ENCODE results near the gene YBX1. TPM values are rescaled to one million over a fixed set of nuclear protein-coding genes. Genes with fewer than 3 reads are reported as not detected.

YBX1 gene
- total RNA-seq, 1 experiment from 2014 or later: 652 TPM

GRCh38 chr1:42743317-42744147 is 61.3 kb downstream of the YBX1 start:
- Histone ChIP-seq H3K36me3 (ENCODE audit: insufficient read depth, low read length) (peaks cover 7% of the 10 kb centered on the region; the same call in 1 of the 2 replicates), H3K79me2 (ENCODE audit: low read length) (no peaks in the 10 kb centered on the region), H3K9ac (ENCODE audit: low read length) (no peak overlapping the region), H2AFZ (ENCODE audit: low read length) (no peak overlapping the region), H3K27me3 (ENCODE audit: low read length) (no peaks in the 10 kb centered on the region), H3K9me3 (ENCODE audit: low read length) (no peaks in the 10 kb centered on the region), H3K4me2 (ENCODE audit: low read depth, low read length, poor library complexity, severe bottlenecking) (no peak overlapping the region), H3K27ac (ENCODE audit: low read length) (no peak overlapping the region), H3K4me1 (ENCODE audit: low read length) (no peaks in the 10 kb centered on the region), H3K4me3 (ENCODE audit: low read length) (no peak overlapping the region), H4K20me1 (ENCODE audit: insufficient read depth, low read depth, low read length) (no peaks in the 10 kb centered on the region), H3K9me2 (replicated peaks; ENCODE audit: insufficient read depth, low read length) (no peaks in the 10 kb centered on the region)
- no peak for DNase-seq

- Histone ChIP-seq H3K27me3 (ENCODE audit: low read length) (no peaks in the 10 kb centered on the region), H3K9me2 (replicated peaks; ENCODE audit: insufficient read depth, low read length) (no peaks in the 10 kb centered on the region), H3K4me3 (ENCODE audit: low read length) (no peak overlapping the region), H3K4me2 (ENCODE audit: low read depth, low read length, poor library complexity, severe bottlenecking) (no peak overlapping the region), H3K27ac (ENCODE audit: low read length) (no peak overlapping the region), H2AFZ (ENCODE audit: low read length) (no peak overlapping the region), H4K20me1 (ENCODE audit: insufficient read depth, low read depth, low read length) (no peaks in the 10 kb centered on the region), H3K36me3 (ENCODE audit: insufficient read depth, low read length) (peaks cover 7% of the 10 kb centered on the region; the same call in 1 of the 2 replicates), H3K9me3 (ENCODE audit: low read length) (no peaks in the 10 kb centered on the region), H3K4me1 (ENCODE audit: low read length) (no peaks in the 10 kb centered on the region), H3K9ac (ENCODE audit: low read length) (no peak overlapping the region), H3K79me2 (ENCODE audit: low read length) (no peaks in the 10 kb centered on the region)
- DNase-seq: no peak
Observed at GRCh38 chr1:42744148-42744413, 61.9 kb downstream of the YBX1 start.

GRCh38 chr1:42745851-42746250 is 63.6 kb downstream of the YBX1 start:
- no peaks in the 10 kb centered on the region for H3K9me3 ChIP-seq (ENCODE audit: low read length)
- no peaks in the 10 kb centered on the region for H4K20me1 ChIP-seq (ENCODE audit: insufficient read depth, low read depth, low read length)
- no peak overlapping the region for H3K4me2 ChIP-seq (ENCODE audit: low read depth, low read length, poor library complexity, severe bottlenecking)

GRCh38 chr1:42746436-42747105 is 64.4 kb downstream of the YBX1 start:
- H3K36me3 ChIP-seq (ENCODE audit: insufficient read depth, low read length): peaks cover 7% of the 10 kb centered on the region; the same call in 1 of the 2 replicates
- H4K20me1 ChIP-seq (ENCODE audit: insufficient read depth, low read depth, low read length): no peaks in the 10 kb centered on the region
- no peaks in the 10 kb centered on the region for H3K79me2 ChIP-seq (ENCODE audit: low read length)
- no peak overlapping the region for H3K4me2 ChIP-seq (ENCODE audit: low read depth, low read length, poor library complexity, severe bottlenecking)
- H2AFZ ChIP-seq (ENCODE audit: low read length): no peak overlapping the region
- H3K9ac ChIP-seq (ENCODE audit: low read length): no peak overlapping the region
- no peaks in the 10 kb centered on the region for H3K4me1 ChIP-seq (ENCODE audit: low read length)
- H3K27me3 ChIP-seq (ENCODE audit: low read length): no peaks in the 10 kb centered on the region
- H3K9me3 ChIP-seq (ENCODE audit: low read length): no peaks in the 10 kb centered on the region
- H3K9me2 ChIP-seq (replicated peaks; ENCODE audit: insufficient read depth, low read length): no peaks in the 10 kb centered on the region
- H3K4me3 ChIP-seq (ENCODE audit: low read length): no peak overlapping the region
- H3K27ac ChIP-seq (ENCODE audit: low read length): no peak overlapping the region
- DNase-seq: no peak

More at GRCh38 chr1:42745851-42746250, 63.6 kb downstream of the YBX1 start:
- no peaks in the 10 kb centered on the region for H3K4me1 ChIP-seq (ENCODE audit: low read length)
- no peak overlapping the region for H3K27ac ChIP-seq (ENCODE audit: low read length)
- no peak overlapping the region for H2AFZ ChIP-seq (ENCODE audit: low read length)
- H3K27me3 ChIP-seq (ENCODE audit: low read length): no peaks in the 10 kb centered on the region
- DNase-seq: no peak
- no peaks in the 10 kb centered on the region for H3K79me2 ChIP-seq (ENCODE audit: low read length)
- H3K9ac ChIP-seq (ENCODE audit: low read length): no peak overlapping the region
- H3K4me3 ChIP-seq (ENCODE audit: low read length): no peak overlapping the region
- H3K9me2 ChIP-seq (replicated peaks; ENCODE audit: insufficient read depth, low read length): no peaks in the 10 kb centered on the region
- peaks cover 7% of the 10 kb centered on the region; the same call in 1 of the 2 replicates for H3K36me3 ChIP-seq (ENCODE audit: insufficient read depth, low read length)

- H3K36me3 ChIP-seq (ENCODE audit: insufficient read depth, low read length): peaks cover 11% of the 10 kb centered on the region; the same call in 1 of the 2 replicates
- H3K4me3 ChIP-seq (ENCODE audit: low read length): no peak overlapping the region
Observed at GRCh38 chr1:42747125-42747524, 64.9 kb downstream of the YBX1 start.

GRCh38 chr1:42748021-42748420 is 65.8 kb downstream of the YBX1 start:
- Histone ChIP-seq H3K4me1 (ENCODE audit: low read length) (peaks cover under 1% of the 10 kb centered on the region; the same call in 1 of the 2 replicates), H4K20me1 (ENCODE audit: insufficient read depth, low read depth, low read length) (no peaks in the 10 kb centered on the region), H3K27ac (ENCODE audit: low read length) (no peak overlapping the region), H3K9me2 (replicated peaks; ENCODE audit: insufficient read depth, low read length) (no peaks in the 10 kb centered on the region), H3K79me2 (ENCODE audit: low read length) (no peaks in the 10 kb centered on the region), H3K4me3 (ENCODE audit: low read length) (no peak overlapping the region), H3K4me2 (ENCODE audit: low read depth, low read length, poor library complexity, severe bottlenecking) (no peak overlapping the region), H2AFZ (ENCODE audit: low read length) (no peak overlapping the region), H3K36me3 (ENCODE audit: insufficient read depth, low read length) (peaks cover 14% of the 10 kb centered on the region; the same call in 1 of the 2 replicates), H3K9me3 (ENCODE audit: low read length) (no peaks in the 10 kb centered on the region), H3K27me3 (ENCODE audit: low read length) (no peaks in the 10 kb centered on the region), H3K9ac (ENCODE audit: low read length) (no peak overlapping the region)
- DNase-seq: no peak

More at GRCh38 chr1:42747125-42747524, 64.9 kb downstream of the YBX1 start:
- no peak overlapping the region for H3K9ac ChIP-seq (ENCODE audit: low read length)
- no peaks in the 10 kb centered on the region for H3K9me3 ChIP-seq (ENCODE audit: low read length)
- H4K20me1 ChIP-seq (ENCODE audit: insufficient read depth, low read depth, low read length): no peaks in the 10 kb centered on the region
- peak; percentile 75 for DNase-seq
- H3K4me2 ChIP-seq (ENCODE audit: low read depth, low read length, poor library complexity, severe bottlenecking): no peak overlapping the region
- no peaks in the 10 kb centered on the region for H3K9me2 ChIP-seq (replicated peaks; ENCODE audit: insufficient read depth, low read length)
- H3K4me1 ChIP-seq (ENCODE audit: low read length): no peaks in the 10 kb centered on the region
- H2AFZ ChIP-seq (ENCODE audit: low read length): no peak overlapping the region
- H3K27ac ChIP-seq (ENCODE audit: low read length): no peak overlapping the region
- no peaks in the 10 kb centered on the region for H3K27me3 ChIP-seq (ENCODE audit: low read length)
- no peaks in the 10 kb centered on the region for H3K79me2 ChIP-seq (ENCODE audit: low read length)

GRCh38 chr1:42748461-42749410 is 66.5 kb downstream of the YBX1 start:
- no peaks in the 10 kb centered on the region for H3K79me2 ChIP-seq (ENCODE audit: low read length)
- H3K27ac ChIP-seq (ENCODE audit: low read length): no peak overlapping the region
- H3K4me2 ChIP-seq (ENCODE audit: low read depth, low read length, poor library complexity, severe bottlenecking): no peak overlapping the region
- no peak for DNase-seq
- H4K20me1 ChIP-seq (ENCODE audit: insufficient read depth, low read depth, low read length): no peaks in the 10 kb centered on the region
- no peak overlapping the region for H3K4me3 ChIP-seq (ENCODE audit: low read length)
- H3K27me3 ChIP-seq (ENCODE audit: low read length): no peaks in the 10 kb centered on the region
- H3K4me1 ChIP-seq (ENCODE audit: low read length): peaks cover 5% of the 10 kb centered on the region; the same call in 1 of the 2 replicates
- no peaks in the 10 kb centered on the region for H3K9me2 ChIP-seq (replicated peaks; ENCODE audit: insufficient read depth, low read length)
- H2AFZ ChIP-seq (ENCODE audit: low read length): no peak overlapping the region
- H3K36me3 ChIP-seq (ENCODE audit: insufficient read depth, low read length): peaks cover 17% of the 10 kb centered on the region; the same call in 1 of the 2 replicates
- H3K9ac ChIP-seq (ENCODE audit: low read length): no peak overlapping the region
- H3K9me3 ChIP-seq (ENCODE audit: low read length): no peaks in the 10 kb centered on the region

All from Karpas-422 (cell line).